Right lobe of liver (tissue), 4 donors: ENCODE measurements around the gene EXOC4.

Experiments
- CTCF ChIP-seq, 4 donors: fragments of 200-600 bp in 3 of 4; fragments of 450-650 bp in 1 of 4; IDR thresholded peaks; one replicate each; pipeline versions ENCODE4 v1.5.1 to v1.8.0; 2016 to 2022; ENCODE audit warnings: antibody characterized with exemption in 4 of 4, mild to moderate bottlenecking in 2 of 4
- POLR2A ChIP-seq: fragments of 450-650 bp; IDR thresholded peaks from one replicate; pipeline ENCODE4 v1.6.1; 2017; ENCODE audit warnings: antibody characterized with exemption, mild to moderate bottlenecking
- donor health status: DM: no; HTN: no; CAD: no.
- donor health status: DM: no; HTN: no; CAD: no.
- donor health status: DM: no; HTN: yes; CAD: no.

DNA sequence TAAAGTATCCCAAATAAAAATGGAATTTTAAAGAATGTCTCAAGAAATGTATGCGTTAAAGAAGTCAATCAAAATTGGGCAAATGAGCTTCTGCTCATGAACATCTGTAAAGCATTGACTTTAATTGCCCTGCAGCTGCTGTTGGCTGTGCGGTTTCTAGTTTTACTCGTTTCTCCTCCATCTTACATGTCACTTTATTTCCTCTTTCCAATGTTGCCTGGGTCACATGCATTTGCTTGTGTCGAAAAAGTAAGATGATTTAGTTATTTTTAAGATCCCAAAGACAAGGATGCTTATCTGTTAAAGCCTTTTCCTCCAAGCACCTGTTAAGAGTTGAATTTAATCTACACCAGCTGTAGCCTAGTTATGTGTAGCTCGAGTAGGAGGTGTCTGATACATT lies 310.4 kb downstream of the EXOC4 start:
- no peak for TF ChIP-seq CTCF (IDR thresholded peaks at IDR 0.05)
- no peak for TF ChIP-seq POLR2A
